Transverse colon (tissue), 4 donors: ENCODE data around the gene ASZ1.

Experiments used
- CTCF ChIP-seq, 5 experiments: fragments of 200-600 bp in 3 of 5; fragments of 450-650 bp in 2 of 5; sonication (generic) in 3 of 5; IDR thresholded peaks; 1 replicate in 2 of 5; 2 replicates in 3 of 5; pipeline ENCODE4 v1.5.1; 2016 to 2017; ENCODE audit warnings: antibody characterized with exemption in 5 of 5, inconsistent platforms in 3 of 5, mild to moderate bottlenecking in 2 of 5, moderate library complexity in 1 of 5
- EP300 ChIP-seq: sonication (generic); formaldehyde crosslinking; IDR thresholded peaks from one replicate; pipeline ENCODE4 v1.6.1; 2017; ENCODE audit warnings: antibody characterized with exemption, low read depth
- POLR2A ChIP-seq: fragments of 450-650 bp; IDR thresholded peaks from one replicate; pipeline ENCODE4 v1.6.1; 2016; ENCODE audit warnings: antibody characterized with exemption, mild to moderate bottlenecking, moderate library complexity
- POLR2AphosphoS5 ChIP-seq, 3 donors: sonication (generic); formaldehyde crosslinking; IDR thresholded peaks; one replicate each; pipeline ENCODE4 v1.6.1; 2016; ENCODE audit warnings: antibody characterized with exemption in 3 of 3

GRCh38 chr7:117468174-117468573 lies 40.9 kb upstream of the ASZ1 start:
- TF ChIP-seq CTCF (IDR thresholded peaks at IDR 0.05) (no peak), POLR2AphosphoS5 (IDR thresholded peaks at IDR 0.05) (no peak), POLR2A (no peak), EP300 (no peak)
